WTC11 (cell line): Measurements from ENCODE around the gene UGT1A1. TPM values are rescaled to one million over a fixed set of nuclear protein-coding genes. Genes with fewer than 3 reads are reported as not detected.

Experiments
- ATAC-seq: fragments of 200-7000 bp; cut with Tn5 transposase; 2 replicates; pipeline ENCODE4 v1.10.0; 2021; ENCODE audit warnings: mild to moderate bottlenecking, moderate library complexity
- CTCF ChIA-PET: fragments of 300-600 bp; sonication (Branson Sonifier 250); formaldehyde crosslinking; loops from one replicate; lab custom pipeline; 2021; ENCODE audit warnings: antibody characterized with exemption; lab: Charles Lee
- POLR2A ChIA-PET: fragments of 350-600 bp; sonication (Branson Sonifier 250); formaldehyde crosslinking; loops from one replicate; lab custom pipeline; 2021; ENCODE audit warnings: antibody characterized with exemption; lab: Charles Lee
- DNase-seq: peaks from one replicate; pipeline ENCODE4 v3.0.0; 2021; ENCODE audit warnings: low spot score
- H3K27ac Mint-ChIP-seq: 2 replicates; pipeline ENCODE4 v1.8.0; 2021; ENCODE audit warnings: mixed read lengths
- H3K27me3 Mint-ChIP-seq: 2 replicates; pipeline ENCODE4 v1.8.0; 2021; ENCODE audit warnings: low read depth, mild to moderate bottlenecking, moderate library complexity, mixed read lengths
- H3K36me3 Mint-ChIP-seq: 2 replicates; pipeline ENCODE4 v1.8.0; 2021; ENCODE audit warnings: mixed read lengths
- H3K4me1 Mint-ChIP-seq: 2 replicates; pipeline ENCODE4 v1.8.0; 2022; ENCODE audit warnings: mixed read lengths
- H3K4me3 Mint-ChIP-seq: 2 replicates; pipeline ENCODE4 v1.8.0; 2021; ENCODE audit warnings: mild to moderate bottlenecking, moderate library complexity, mixed read lengths
- H3K9me3 Mint-ChIP-seq: 2 replicates; pipeline ENCODE4 v1.8.0; 2021; ENCODE audit warnings: mixed read lengths
- AR ChIP-seq: fragments of 250-450 bp; sonication (Bioruptor Pico); IDR thresholded peaks from 2 replicates; pipeline ENCODE4 v1.9.0; 2021; ENCODE audit warnings: mild to moderate bottlenecking
- HMGXB4 ChIP-seq: sonication (generic); formaldehyde crosslinking; IDR thresholded peaks from 2 replicates; pipeline ENCODE4 v1.8.1; 2023; ENCODE audit warnings: mild to moderate bottlenecking, moderate library complexity, missing genetic modification reagents
- JUN ChIP-seq: sonication (generic); formaldehyde crosslinking; IDR thresholded peaks from 2 replicates; pipeline ENCODE4 v1.8.0; 2023; ENCODE audit warnings: mild to moderate bottlenecking, missing genetic modification reagents
- NFE2L1 ChIP-seq: sonication (generic); formaldehyde crosslinking; IDR thresholded peaks from 2 replicates; pipeline ENCODE4 v1.8.1; 2023; ENCODE audit warnings: missing genetic modification reagents
- OVOL2 ChIP-seq: fragments of 250-450 bp; sonication (Bioruptor Pico); IDR thresholded peaks from 2 replicates; pipeline ENCODE4 v1.9.0; 2021; ENCODE audit warnings: mild to moderate bottlenecking, borderline replicate concordance
- TP53 ChIP-seq: sonication (generic); formaldehyde crosslinking; IDR thresholded peaks from 2 replicates; pipeline ENCODE4 v1.8.1; 2023; ENCODE audit warnings: mild to moderate bottlenecking, missing genetic modification reagents
- USF2 ChIP-seq: sonication (generic); formaldehyde crosslinking; IDR thresholded peaks from 2 replicates; pipeline ENCODE4 v1.8.1; 2023; ENCODE audit warnings: mild to moderate bottlenecking, missing genetic modification reagents, moderate library complexity
- ZNF232 ChIP-seq: sonication (generic); formaldehyde crosslinking; IDR thresholded peaks from 2 replicates; pipeline ENCODE4 v1.8.0; 2022; ENCODE audit warnings: mild to moderate bottlenecking, missing genetic modification reagents
- ZNF416 ChIP-seq: fragments of 250-450 bp; sonication (Bioruptor Pico); IDR thresholded peaks from 2 replicates; pipeline ENCODE4 v1.9.0; 2021; ENCODE audit warnings: mild to moderate bottlenecking, inconsistent platforms
- ZNF671 ChIP-seq: fragments of 250-450 bp; sonication (Bioruptor Pico); IDR thresholded peaks from 2 replicates; pipeline ENCODE4 v1.8.0; 2021; ENCODE audit warnings: mild to moderate bottlenecking
- total RNA-seq: library from RNA; stranded (reverse); gene quantifications from 3 replicates; pipeline ENCODE4 v1.2.3, GENCODE V29; 2021
- TF ChIP-seq, protein P1 (sequence below): sonication (generic); formaldehyde crosslinking; IDR thresholded peaks from 2 replicates; pipeline ENCODE4 v1.8.0; 2022; ENCODE audit warnings: mild to moderate bottlenecking, missing genetic modification reagents
- TF ChIP-seq, protein P2 (sequence below): sonication (generic); formaldehyde crosslinking; IDR thresholded peaks from 2 replicates; pipeline ENCODE4 v1.8.1; 2023; ENCODE audit warnings: mild to moderate bottlenecking, missing genetic modification reagents, moderate library complexity
- TF ChIP-seq, protein P3 (sequence below): sonication (generic); formaldehyde crosslinking; conservative IDR thresholded peaks from 2 replicates; pipeline ENCODE4 v1.8.1; 2023; ENCODE audit warnings: mild to moderate bottlenecking, low read depth, missing genetic modification reagents, moderate library complexity

UGT1A1 gene
- total RNA-seq, 1 experiment from 2014 or later: not detected

- Mint-ChIP-seq H3K4me3 (no peak overlapping the region), H3K4me1 (peaks cover 3% of the 10 kb centered on the region), H3K9me3 (peaks cover 9% of the 10 kb centered on the region)
- no peak for ATAC-seq
- TF ChIP-seq JUN (CRISPR knock-in tag) (no peak), TP53 (CRISPR knock-in tag) (no peak), ZNF671 (CRISPR knock-in tag) (no peak), AR (CRISPR knock-in tag) (no peak)
- TF ChIP-seq, protein P1, sequence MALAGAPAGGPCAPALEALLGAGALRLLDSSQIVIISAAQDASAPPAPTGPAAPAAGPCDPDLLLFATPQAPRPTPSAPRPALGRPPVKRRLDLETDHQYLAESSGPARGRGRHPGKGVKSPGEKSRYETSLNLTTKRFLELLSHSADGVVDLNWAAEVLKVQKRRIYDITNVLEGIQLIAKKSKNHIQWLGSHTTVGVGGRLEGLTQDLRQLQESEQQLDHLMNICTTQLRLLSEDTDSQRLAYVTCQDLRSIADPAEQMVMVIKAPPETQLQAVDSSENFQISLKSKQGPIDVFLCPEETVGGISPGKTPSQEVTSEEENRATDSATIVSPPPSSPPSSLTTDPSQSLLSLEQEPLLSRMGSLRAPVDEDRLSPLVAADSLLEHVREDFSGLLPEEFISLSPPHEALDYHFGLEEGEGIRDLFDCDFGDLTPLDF (CRISPR knock-in tag): no peak
- TF ChIP-seq, all 79 proteins: peak for 0
- no peak overlapping the region for H3K27ac Mint-ChIP-seq
- ChIA-PET POLR2A (no interaction called here), CTCF (no interaction called here)
- peaks cover 7% of the 10 kb centered on the region; the same call in 1 of the 2 replicates for H3K27me3 Mint-ChIP-seq
- DNase-seq: no peak
- H3K36me3 Mint-ChIP-seq: no peaks in the 10 kb centered on the region
Observed at GRCh38 chr2:233764264-233764663, 4.2 kb downstream of the UGT1A1 start.

DNA sequence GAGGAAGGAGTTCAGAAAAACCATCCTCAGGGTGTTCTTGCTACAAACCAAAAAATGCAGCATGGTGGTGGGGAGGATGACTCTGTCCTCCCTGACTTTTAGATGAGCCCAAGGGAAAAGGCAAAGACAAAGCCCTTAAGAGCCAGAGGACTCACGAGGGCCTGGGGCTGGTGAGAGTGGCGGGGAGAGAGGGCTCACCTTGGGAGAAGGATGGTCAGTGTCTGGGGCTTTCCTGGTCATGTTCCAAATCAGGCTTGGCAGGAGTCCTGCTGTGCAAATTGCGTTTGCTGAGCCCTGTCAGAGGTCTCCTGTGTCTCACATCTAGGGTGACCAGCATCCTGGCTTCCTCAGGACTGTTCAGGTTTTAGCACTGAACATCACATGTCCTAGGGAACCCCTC, 4.7 kb downstream of the UGT1A1 start:
- ATAC-seq: no peak
- TF ChIP-seq HMGXB4 (no peak), USF2 (CRISPR knock-in tag) (no peak), ZNF232 (CRISPR knock-in tag) (no peak), NFE2L1 (no peak), ZNF416 (CRISPR knock-in tag) (no peak), OVOL2 (CRISPR knock-in tag) (no peak)
- TF ChIP-seq, protein P2, sequence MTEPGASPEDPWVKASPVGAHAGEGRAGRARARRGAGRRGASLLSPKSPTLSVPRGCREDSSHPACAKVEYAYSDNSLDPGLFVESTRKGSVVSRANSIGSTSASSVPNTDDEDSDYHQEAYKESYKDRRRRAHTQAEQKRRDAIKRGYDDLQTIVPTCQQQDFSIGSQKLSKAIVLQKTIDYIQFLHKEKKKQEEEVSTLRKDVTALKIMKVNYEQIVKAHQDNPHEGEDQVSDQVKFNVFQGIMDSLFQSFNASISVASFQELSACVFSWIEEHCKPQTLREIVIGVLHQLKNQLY: no peak
- TF ChIP-seq, protein P3, sequence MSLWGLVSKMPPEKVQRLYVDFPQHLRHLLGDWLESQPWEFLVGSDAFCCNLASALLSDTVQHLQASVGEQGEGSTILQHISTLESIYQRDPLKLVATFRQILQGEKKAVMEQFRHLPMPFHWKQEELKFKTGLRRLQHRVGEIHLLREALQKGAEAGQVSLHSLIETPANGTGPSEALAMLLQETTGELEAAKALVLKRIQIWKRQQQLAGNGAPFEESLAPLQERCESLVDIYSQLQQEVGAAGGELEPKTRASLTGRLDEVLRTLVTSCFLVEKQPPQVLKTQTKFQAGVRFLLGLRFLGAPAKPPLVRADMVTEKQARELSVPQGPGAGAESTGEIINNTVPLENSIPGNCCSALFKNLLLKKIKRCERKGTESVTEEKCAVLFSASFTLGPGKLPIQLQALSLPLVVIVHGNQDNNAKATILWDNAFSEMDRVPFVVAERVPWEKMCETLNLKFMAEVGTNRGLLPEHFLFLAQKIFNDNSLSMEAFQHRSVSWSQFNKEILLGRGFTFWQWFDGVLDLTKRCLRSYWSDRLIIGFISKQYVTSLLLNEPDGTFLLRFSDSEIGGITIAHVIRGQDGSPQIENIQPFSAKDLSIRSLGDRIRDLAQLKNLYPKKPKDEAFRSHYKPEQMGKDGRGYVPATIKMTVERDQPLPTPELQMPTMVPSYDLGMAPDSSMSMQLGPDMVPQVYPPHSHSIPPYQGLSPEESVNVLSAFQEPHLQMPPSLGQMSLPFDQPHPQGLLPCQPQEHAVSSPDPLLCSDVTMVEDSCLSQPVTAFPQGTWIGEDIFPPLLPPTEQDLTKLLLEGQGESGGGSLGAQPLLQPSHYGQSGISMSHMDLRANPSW (CRISPR knock-in tag): no peak
- TF ChIP-seq, all 79 proteins: peak for 0
- POLR2A ChIA-PET: no interaction called here

More for the DNA sequence above, 4.7 kb downstream of the UGT1A1 start:
- H3K27me3 Mint-ChIP-seq: peaks cover 7% of the 10 kb centered on the region; the same call in 1 of the 2 replicates
- H3K36me3 Mint-ChIP-seq: no peaks in the 10 kb centered on the region
- peaks cover 3% of the 10 kb centered on the region for H3K4me1 Mint-ChIP-seq
- peaks cover 12% of the 10 kb centered on the region for H3K9me3 Mint-ChIP-seq
- no peak overlapping the region for H3K27ac Mint-ChIP-seq
- H3K4me3 Mint-ChIP-seq: no peak overlapping the region
- CTCF ChIA-PET: no interaction called here
- DNase-seq: no peak
